K562 (cell line): ENCODE measurements around the gene INPP4B. TPM values are rescaled to one million over a fixed set of nuclear protein-coding genes. Genes with fewer than 3 reads are reported as not detected.

ENCODE experiments used
- ATAC-seq: fragments of 200-7000 bp; cut with Tn5 transposase; 3 replicates; pipeline ENCODE4 v1.9.1; 2020; ENCODE audit warnings: moderate library complexity
- BruUV-seq: library from RNA; stranded (reverse); fragments of 400-500 nt; replicated peaks from 2 replicates; lab custom pipeline; 2021; lab: Mats Ljungman, UMichigan
- CTCF ChIA-PET: fragments of 300-600 bp; formaldehyde crosslinking; extraction: SDS; loops from one replicate; lab custom pipeline; 2021; ENCODE audit warnings: low intra/inter-chr PET ratio; lab: Yijun Ruan, JAX
- POLR2A ChIA-PET: fragments of 300-600, 350-650 bp; sonication (Branson Sonifier 250); formaldehyde crosslinking; extraction: SDS; loops from one replicate; lab custom pipeline; 2021; ENCODE audit warnings: antibody characterized with exemption, inconsistent platforms; lab: Yijun Ruan, JAX
- DNase-seq, 4 experiments: peaks; one replicate each; pipeline versions ENCODE4 v3.0.0 to v3.0.0-alpha.2; 2011 to 2018; ENCODE audit warnings: low spot score in 3 of 4, mixed read lengths in 3 of 4; ENCODE audit errors: extremely low read depth in 1 of 4
- FAIRE-seq: peaks from 2 replicates; lab custom pipeline; 2011; peaks lifted over from hg19 to GRCh38; lab: Jason Lieb, UNC
- H2AFZ ChIP-seq: 2 replicates; pipeline ENCODE4 v1.6.0; 2011; ENCODE audit warnings: low read depth, low read length, control low read depth, inconsistent platforms
- H3K27ac ChIP-seq: fragments of 200-600 bp; 3 replicates; pipeline ENCODE4 v1.8.0; 2011; ENCODE audit warnings: low read depth, mild to moderate bottlenecking, control low read depth, inconsistent platforms, low read length, moderate library complexity, mixed read lengths; ENCODE audit errors: extremely low read depth
- H3K27me3 ChIP-seq, 2 experiments: fragments of 300-600 bp in 1 of 2; 2 replicates in 1 of 2; 3 replicates in 1 of 2; pipeline versions ENCODE4 v1.6.0 to v1.8.0; 2011; ENCODE audit warnings: inconsistent platforms in 2 of 2, low read length in 2 of 2, mild to moderate bottlenecking in 1 of 2, mixed read lengths in 1 of 2, moderate library complexity in 1 of 2; ENCODE audit not compliant: control insufficient read depth in 2 of 2, insufficient read depth in 2 of 2
- H3K36me3 ChIP-seq: fragments of 300-600 bp; 3 replicates; pipeline ENCODE4 v1.8.0; 2011; ENCODE audit warnings: mild to moderate bottlenecking, low read length, inconsistent platforms; ENCODE audit not compliant: control insufficient read depth, insufficient read depth
- H3K4me1 ChIP-seq, 2 experiments: fragments of 200-600 bp in 1 of 2; replicated peaks in 1 of 2; 2 replicates in 1 of 2; 3 replicates in 1 of 2; pipeline versions ENCODE4 v1.5.1 to v1.8.0; 2011; ENCODE audit warnings: inconsistent platforms in 2 of 2, low read length in 2 of 2, mild to moderate bottlenecking in 1 of 2, mixed read lengths in 1 of 2, moderate library complexity in 1 of 2; ENCODE audit not compliant: control insufficient read depth in 2 of 2, insufficient read depth in 2 of 2
- H3K4me2 ChIP-seq: 2 replicates; pipeline ENCODE4 v1.6.1; 2011; ENCODE audit warnings: low read length, control low read depth, inconsistent platforms, mixed read lengths; ENCODE audit not compliant: insufficient read depth
- H3K4me3 ChIP-seq: fragments of 200-600 bp; sonication (generic), shearing (Covaris generic); 2 replicates; pipeline ENCODE4 v1.5.1; 2016; ENCODE audit warnings: control low read depth, inconsistent platforms
- H3K79me2 ChIP-seq: fragments of 200-600 bp; 3 replicates; pipeline ENCODE4 v1.8.0; 2011; ENCODE audit warnings: low read length, inconsistent platforms; ENCODE audit not compliant: control insufficient read depth, insufficient read depth
- H3K9ac ChIP-seq, 2 experiments: 2 replicates each; pipeline versions ENCODE4 v1.6.0 to v1.6.1; 2011; ENCODE audit warnings: low read depth in 2 of 2, low read length in 2 of 2, control low read depth in 1 of 2, inconsistent platforms in 1 of 2, mild to moderate bottlenecking in 1 of 2, mixed read lengths in 1 of 2; ENCODE audit not compliant: insufficient read depth in 1 of 2
- H3K9me1 ChIP-seq: one replicate; pipeline ENCODE4 v1.6.0; 2011; ENCODE audit warnings: inconsistent platforms, mild to moderate bottlenecking, low read length, moderate library complexity; ENCODE audit not compliant: control insufficient read depth, insufficient read depth
- H3K9me3 ChIP-seq: replicated peaks from 2 replicates; pipeline ENCODE4 v1.5.1; 2011; ENCODE audit warnings: low read depth, low read length, inconsistent platforms; ENCODE audit not compliant: control insufficient read depth, insufficient read depth
- H4K20me1 ChIP-seq: replicated peaks from 2 replicates; pipeline ENCODE4 v1.6.1; 2011; ENCODE audit warnings: low read length, inconsistent platforms, mixed read lengths; ENCODE audit not compliant: control insufficient read depth, insufficient read depth
- KAT8 ChIP-seq: fragments of 450-650 bp; IDR thresholded peaks from 2 replicates; pipeline ENCODE4 v1.6.1; 2016; ENCODE audit warnings: low read depth, mild to moderate bottlenecking
- NCOA2 ChIP-seq, 2 experiments: fragments of 450-650 bp; IDR thresholded peaks; 2 replicates each; pipeline ENCODE4 v1.6.1; 2018; ENCODE audit warnings: mild to moderate bottlenecking in 2 of 2, moderate library complexity in 1 of 2; ENCODE audit not compliant: partially characterized antibody in 2 of 2
- PHF8 ChIP-seq: fragments of 200-600 bp; sonication (generic); IDR thresholded peaks from 2 replicates; pipeline ENCODE4 v1.6.1; 2012; ENCODE audit warnings: mixed run types, mild to moderate bottlenecking, inconsistent platforms, low read length, moderate library complexity, borderline replicate concordance
- RFX7 ChIP-seq: fragments of 250-450 bp; sonication (Bioruptor Pico); IDR thresholded peaks from 2 replicates; pipeline ENCODE4 v1.5.1; 2021; ENCODE audit warnings: mild to moderate bottlenecking
- RUNX1 ChIP-seq: sonication (generic); IDR thresholded peaks from 2 replicates; pipeline ENCODE4 v1.6.1; 2016; ENCODE audit warnings: antibody characterized with exemption, low read depth
- TEAD4 ChIP-seq, 2 experiments: sonication (generic) in 1 of 2; formaldehyde crosslinking in 1 of 2; IDR thresholded peaks; 2 replicates each; pipeline versions ENCODE4 v1.6.1 to v1.8.0; 2012 to 2022; ENCODE audit warnings: borderline replicate concordance in 1 of 2, inconsistent platforms in 1 of 2, low read length in 1 of 2, mild to moderate bottlenecking in 1 of 2, missing genetic modification reagents in 1 of 2
- TFAP4 ChIP-seq: sonication (generic); formaldehyde crosslinking; IDR thresholded peaks from 2 replicates; pipeline ENCODE4 v1.8.0; 2022; ENCODE audit warnings: missing genetic modification reagents, mild to moderate bottlenecking, moderate library complexity, borderline replicate concordance
- ZBTB9 ChIP-seq: fragments of 450-650 bp; formaldehyde crosslinking; IDR thresholded peaks from 2 replicates; pipeline ENCODE4 v1.4.0; 2020; ENCODE audit warnings: mild to moderate bottlenecking, moderate library complexity
- ZNF311 ChIP-seq: fragments of 250-450 bp; sonication (Bioruptor Pico); IDR thresholded peaks from 2 replicates; pipeline ENCODE4 v1.4.0; 2020; ENCODE audit warnings: mild to moderate bottlenecking, moderate library complexity
- ZNF589 ChIP-seq: fragments of 200-800 bp; sonication (Bioruptor generic); IDR thresholded peaks from 2 replicates; pipeline ENCODE4 v1.6.1; 2016; ENCODE audit warnings: low read depth, missing genetic modification characterization, missing compliant biosample characterization
- ZNF707 ChIP-seq: fragments of 250-450 bp; sonication (Bioruptor Pico); conservative IDR thresholded peaks from 2 replicates; pipeline ENCODE4 v1.8.0; 2022; ENCODE audit warnings: inconsistent platforms, mild to moderate bottlenecking, moderate library complexity
- WGBS: fragments of 100-300 bp; shearing (Covaris generic); methylation state at CpG from one replicate; pipeline ENCODE4 v1.1.6; 2016; ENCODE audit warnings: low coverage, mixed read lengths; ENCODE audit not compliant: insufficient coverage; ENCODE audit errors: missing lambda C conversion rate; 5-methylcytosine and 5-hydroxymethylcytosine counted together
- in situ Hi-C: fragments of 300-500 bp; cut with MboI; formaldehyde crosslinking; loops from 4 replicates; pipeline ENCODE4 v1.15.0; 2018; ENCODE audit warnings: inconsistent platforms, mixed read lengths
- intact Hi-C: fragments of 100-400 bp; cut with micrococcal nuclease; formaldehyde crosslinking; loops from 2 replicates; pipeline ENCODE4 v1.14.2; 2022
- polyA plus RNA-seq, 8 experiments: library from polyadenylated mRNA; depleted of rRNA in 4 of 8; stranded (reverse) in 5 of 8; unstranded in 3 of 8; fragments of >200 nt; fragmentation: Nextera tagmentation in 2 of 8; fragmentation: Illumina TruSeq in 1 of 8; extraction: Ambion mirVana in 2 of 8; extraction: Trizol in 1 of 8; gene quantifications; 2 replicates each; pipeline versions ENCODE4 v1.2.1 to v1.2.3, GENCODE V29; 2011 to 2014; ENCODE audit warnings: inconsistent platforms in 1 of 8, missing spikeins in 1 of 8
- total RNA-seq, 7 experiments: library from RNA; depleted of rRNA in 6 of 7; stranded (reverse); fragments of >200 nt in 6 of 7; fragmentation: Illumina TruSeq in 2 of 7; extraction: Trizol in 2 of 7; gene quantifications; 2 replicates each; pipeline versions ENCODE4 v1.2.1 to v1.2.3, GENCODE V29; 2011 to 2021; ENCODE audit warnings: low replicate concordance in 1 of 7
- TF ChIP-seq, protein P1 (sequence below): fragments of 450-650 bp; formaldehyde crosslinking; IDR thresholded peaks from 2 replicates; pipeline ENCODE4 v1.4.0; 2022; ENCODE audit warnings: missing genetic modification characterization
- TF ChIP-seq, protein P2 (sequence below): fragments of 450-650 bp; IDR thresholded peaks from 2 replicates; pipeline ENCODE4 v1.7.1; 2018; ENCODE audit warnings: mild to moderate bottlenecking, low read depth; ENCODE audit not compliant: partially characterized antibody

The INPP4B gene
- total and polyA plus RNA-seq, 9 of the 15 experiments (the other 6 are each of a cell fraction or from before 2014, with no cell fraction given), result 0.04 to 0.11 TPM; not detected in 7

DNA sequence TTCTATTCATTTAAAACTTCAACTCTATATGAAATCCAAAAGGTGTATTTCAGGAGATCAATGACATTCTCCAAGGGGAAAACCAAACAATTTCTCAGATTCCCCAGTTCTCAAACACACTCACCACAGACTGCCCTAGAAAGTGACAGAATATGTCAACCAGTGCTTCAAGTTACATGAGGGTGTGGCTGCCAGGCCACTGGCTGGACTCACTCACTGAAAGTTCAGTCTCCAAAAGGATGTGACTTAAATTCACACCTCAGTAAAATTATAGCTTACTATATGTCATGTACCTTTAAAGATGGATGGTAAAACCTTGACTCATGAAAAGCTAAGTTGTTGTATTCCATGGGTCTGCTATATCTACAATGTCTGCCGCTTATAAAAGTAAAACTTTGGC, 7.3 kb downstream of the INPP4B start:
- ChIA-PET CTCF (no interaction called here), POLR2A (interaction anchor here (0.6 kb wide), 1 partner anchor 11 kb away, joined by 5 read pairs; no protein-coding TSS in a partner anchor)
- WGBS, result 8% methylated on average over 1 of the region's 1 CpG
- Histone ChIP-seq H3K79me2 (no peaks in the 10 kb centered on the region), H3K9me1 (no peaks in the 10 kb centered on the region), H3K9me3 (no peaks in the 10 kb centered on the region), H4K20me1 (no peaks in the 10 kb centered on the region), H3K4me3 (no peak overlapping the region), H3K27me3 (no peaks in the 10 kb centered on the region), H3K4me1 (no peaks in the 10 kb centered on the region), H2AFZ (no peak overlapping the region), H3K4me2 (no peak overlapping the region), H3K36me3 (no peaks in the 10 kb centered on the region), H3K9ac (no peak overlapping the region), H3K27ac (no peak overlapping the region)
- DNase-seq (no peak), ATAC-seq (no peak), FAIRE-seq (no peak)
- BruUV-seq, result no TSS peak
- intact Hi-C loops, result no loop called here
- in situ Hi-C loops, result no loop called here
- TF ChIP-seq NCOA2 (IDR thresholded peaks at IDR 0.05; ENCODE audit: partially characterized antibody in 2 of 2) (no peak), TFAP4 (CRISPR knock-in tag) (no peak), TEAD4 (IDR thresholded peaks at IDR 0.05; ENCODE audit: low read length) (no peak), TEAD4 (CRISPR knock-in tag; IDR thresholded peaks at IDR 0.05; ENCODE audit: borderline replicate concordance) (no peak), RUNX1 (no peak), ZNF311 (no peak), ZBTB9 (CRISPR knock-in tag) (no peak), RFX7 (CRISPR knock-in tag) (no peak), KAT8 (no peak), PHF8 (no peak), ZNF589 (CRISPR knock-in tag) (no peak), ZNF707 (CRISPR knock-in tag) (no peak)
- TF ChIP-seq, protein P1, sequence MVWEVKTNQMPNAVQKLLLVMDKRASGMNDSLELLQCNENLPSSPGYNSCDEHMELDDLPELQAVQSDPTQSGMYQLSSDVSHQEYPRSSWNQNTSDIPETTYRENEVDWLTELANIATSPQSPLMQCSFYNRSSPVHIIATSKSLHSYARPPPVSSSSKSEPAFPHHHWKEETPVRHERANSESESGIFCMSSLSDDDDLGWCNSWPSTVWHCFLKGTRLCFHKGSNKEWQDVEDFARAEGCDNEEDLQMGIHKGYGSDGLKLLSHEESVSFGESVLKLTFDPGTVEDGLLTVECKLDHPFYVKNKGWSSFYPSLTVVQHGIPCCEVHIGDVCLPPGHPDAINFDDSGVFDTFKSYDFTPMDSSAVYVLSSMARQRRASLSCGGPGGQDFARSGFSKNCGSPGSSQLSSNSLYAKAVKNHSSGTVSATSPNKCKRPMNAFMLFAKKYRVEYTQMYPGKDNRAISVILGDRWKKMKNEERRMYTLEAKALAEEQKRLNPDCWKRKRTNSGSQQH (CRISPR knock-in tag), result no peak
- TF ChIP-seq, protein P2, sequence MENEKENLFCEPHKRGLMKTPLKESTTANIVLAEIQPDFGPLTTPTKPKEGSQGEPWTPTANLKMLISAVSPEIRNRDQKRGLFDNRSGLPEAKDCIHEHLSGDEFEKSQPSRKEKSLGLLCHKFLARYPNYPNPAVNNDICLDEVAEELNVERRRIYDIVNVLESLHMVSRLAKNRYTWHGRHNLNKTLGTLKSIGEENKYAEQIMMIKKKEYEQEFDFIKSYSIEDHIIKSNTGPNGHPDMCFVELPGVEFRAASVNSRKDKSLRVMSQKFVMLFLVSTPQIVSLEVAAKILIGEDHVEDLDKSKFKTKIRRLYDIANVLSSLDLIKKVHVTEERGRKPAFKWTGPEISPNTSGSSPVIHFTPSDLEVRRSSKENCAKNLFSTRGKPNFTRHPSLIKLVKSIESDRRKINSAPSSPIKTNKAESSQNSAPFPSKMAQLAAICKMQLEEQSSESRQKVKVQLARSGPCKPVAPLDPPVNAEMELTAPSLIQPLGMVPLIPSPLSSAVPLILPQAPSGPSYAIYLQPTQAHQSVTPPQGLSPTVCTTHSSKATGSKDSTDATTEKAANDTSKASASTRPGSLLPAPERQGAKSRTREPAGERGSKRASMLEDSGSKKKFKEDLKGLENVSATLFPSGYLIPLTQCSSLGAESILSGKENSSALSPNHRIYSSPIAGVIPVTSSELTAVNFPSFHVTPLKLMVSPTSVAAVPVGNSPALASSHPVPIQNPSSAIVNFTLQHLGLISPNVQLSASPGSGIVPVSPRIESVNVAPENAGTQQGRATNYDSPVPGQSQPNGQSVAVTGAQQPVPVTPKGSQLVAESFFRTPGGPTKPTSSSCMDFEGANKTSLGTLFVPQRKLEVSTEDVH, result no peak
